Endothelial cell of umbilical vein (primary cell): ENCODE measurements around the gene LGALS3.

Experiments used
- CTCF ChIP-seq, 2 donors: IDR thresholded peaks; 1 replicate in 1 of 2; 2 replicates in 1 of 2; pipeline ENCODE4 v1.5.1; 2011; ENCODE audit warnings: low read length in 2 of 2, mild to moderate bottlenecking in 2 of 2, moderate library complexity in 2 of 2, control low read depth in 1 of 2, inconsistent platforms in 1 of 2, low read depth in 1 of 2; ENCODE audit not compliant: insufficient read depth in 1 of 2; ENCODE audit errors: extremely low read depth in 1 of 2
- POLR2A ChIP-seq: IDR thresholded peaks from 2 replicates; pipeline ENCODE4 v1.6.1; 2012; ENCODE audit warnings: low read depth, mild to moderate bottlenecking, control low read depth, low read length
- POLR2AphosphoS5 ChIP-seq: IDR thresholded peaks from 2 replicates; pipeline ENCODE4 v1.6.1; 2012; ENCODE audit warnings: low read depth, mild to moderate bottlenecking, control low read depth, low read length, moderate library complexity; ENCODE audit not compliant: insufficient read depth

GRCh38 chr14:55170526-55170925, 41.5 kb downstream of the LGALS3 start:
- no peak for TF ChIP-seq POLR2A
- TF ChIP-seq CTCF (IDR thresholded peaks at IDR 0.05; ENCODE audit: extremely low read depth in 1 of 2, insufficient read depth in 1 of 2, low read depth in 1 of 2, low read length in 2 of 2): no peak
- TF ChIP-seq POLR2AphosphoS5: no peak
